K562 (cell line): ENCODE measurements around the gene HOXB8. TPM values are rescaled to one million over a fixed set of nuclear protein-coding genes. Genes with fewer than 3 reads are reported as not detected.

Source experiments
- CBX8 ChIP-seq: fragments of 200-600 bp; sonication (generic); IDR thresholded peaks from 2 replicates; pipeline ENCODE4 v1.6.1; 2012; ENCODE audit warnings: borderline replicate concordance, mixed run types, low read depth, mild to moderate bottlenecking, moderate library complexity, mixed read lengths, low read length, control low read depth, inconsistent platforms; ENCODE audit not compliant: poor library complexity, severe bottlenecking; ENCODE audit errors: extremely low read depth
- EP300 ChIP-seq: IDR thresholded peaks from 2 replicates; pipeline ENCODE4 v1.6.1; 2012; ENCODE audit warnings: low read length, improper control_type of control experiment
- MGA ChIP-seq: fragments of 450-650 bp; IDR thresholded peaks from 2 replicates; pipeline ENCODE4 v1.6.1; 2016; ENCODE audit warnings: mild to moderate bottlenecking, moderate library complexity
- NEUROD1 ChIP-seq: fragments of 150-350 bp; IDR thresholded peaks from 2 replicates; pipeline ENCODE4 v1.6.1; 2014; ENCODE audit warnings: borderline replicate concordance, low read length, low read depth; ENCODE audit not compliant: partially characterized antibody
- SREBF1 ChIP-seq: fragments of 150-350 bp; IDR thresholded peaks from 2 replicates; pipeline ENCODE4 v1.6.1; 2014; ENCODE audit warnings: antibody characterized with exemption, low read depth, low read length, borderline replicate concordance
- ZNF239 ChIP-seq: fragments of 250-450 bp; sonication (Bioruptor Pico); IDR thresholded peaks from 2 replicates; pipeline ENCODE4 v1.4.0; 2020; ENCODE audit warnings: mild to moderate bottlenecking
- polyA plus RNA-seq, 8 experiments: library from polyadenylated mRNA; depleted of rRNA in 4 of 8; stranded (reverse) in 5 of 8; unstranded in 3 of 8; fragments of >200 nt; fragmentation: Nextera tagmentation in 2 of 8; fragmentation: Illumina TruSeq in 1 of 8; extraction: Ambion mirVana in 2 of 8; extraction: Trizol in 1 of 8; gene quantifications; 2 replicates each; pipeline versions ENCODE4 v1.2.1 to v1.2.3, GENCODE V29; 2011 to 2014; ENCODE audit warnings: inconsistent platforms in 1 of 8, missing spikeins in 1 of 8
- total RNA-seq, 7 experiments: library from RNA; depleted of rRNA in 6 of 7; stranded (reverse); fragments of >200 nt in 6 of 7; fragmentation: Illumina TruSeq in 2 of 7; extraction: Trizol in 2 of 7; gene quantifications; 2 replicates each; pipeline versions ENCODE4 v1.2.1 to v1.2.3, GENCODE V29; 2011 to 2021; ENCODE audit warnings: low replicate concordance in 1 of 7
- TF ChIP-seq, protein P1 (sequence below), 3 experiments: IDR thresholded peaks in 2 of 3; conservative IDR thresholded peaks in 1 of 3; 2 replicates each; pipeline ENCODE4 v1.5.1; 2011 to 2012; ENCODE audit warnings: low read length in 3 of 3, mild to moderate bottlenecking in 3 of 3, control low read depth in 2 of 3, improper control_type of control experiment in 1 of 3, inconsistent platforms in 1 of 3, low read depth in 1 of 3, mixed read lengths in 1 of 3, moderate library complexity in 1 of 3; ENCODE audit not compliant: insufficient read depth in 2 of 3
- TF ChIP-seq, protein P2 (sequence below): fragments of 450-650 bp; formaldehyde crosslinking; IDR thresholded peaks from 2 replicates; pipeline ENCODE4 v1.4.0; 2020; ENCODE audit warnings: mild to moderate bottlenecking, moderate library complexity
- TF ChIP-seq, protein P3 (sequence below): fragments of 450-650 bp; formaldehyde crosslinking; IDR thresholded peaks from 2 replicates; pipeline ENCODE4 v1.4.0; 2020; ENCODE audit warnings: mild to moderate bottlenecking, moderate library complexity

Gene HOXB8
- total and polyA plus RNA-seq, 9 of the 15 experiments (the other 6 are each of a cell fraction or from before 2014, with no cell fraction given) = 0.52 to 23.8 (median 3.6) TPM

DNA sequence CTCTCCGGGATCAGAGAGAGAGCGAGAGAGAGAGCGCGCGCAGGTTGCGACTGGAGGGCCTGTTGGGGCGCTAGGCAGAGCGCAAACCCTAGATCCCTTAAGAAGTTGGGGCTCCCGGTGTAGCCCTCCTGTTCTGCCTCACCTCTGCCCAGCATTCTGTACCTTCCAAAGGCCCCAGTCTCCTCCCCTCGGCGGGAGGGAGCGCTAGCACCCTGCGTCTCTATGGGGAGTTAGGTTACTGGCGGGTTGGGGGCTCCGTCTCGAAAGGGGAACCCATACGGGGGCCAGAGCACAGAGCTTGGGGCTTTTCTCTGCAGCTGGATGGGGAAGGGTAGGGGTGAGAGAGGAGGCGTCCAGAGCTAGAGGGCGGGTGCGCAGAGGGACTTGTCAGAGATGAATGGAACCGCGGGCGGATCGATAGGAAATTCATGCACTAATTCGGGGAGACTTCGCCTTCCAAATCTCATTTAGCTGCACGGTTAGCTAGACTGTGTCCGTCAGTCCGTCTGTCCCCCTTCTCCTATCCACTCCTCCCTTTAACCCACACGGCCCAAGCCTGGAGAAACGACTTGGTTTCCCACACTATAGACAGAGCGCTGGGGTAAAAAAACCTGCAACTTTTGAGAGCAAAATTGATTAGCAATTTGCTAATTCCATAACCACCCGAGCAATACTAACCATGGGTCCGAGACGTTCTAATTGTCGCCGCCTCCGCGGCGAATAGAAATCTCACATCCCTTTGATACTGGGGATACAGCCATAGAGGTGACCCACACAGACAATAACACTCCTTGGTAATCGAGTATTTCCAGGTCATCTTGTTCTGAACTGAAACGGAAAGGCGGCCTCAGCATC, 36.2 kb downstream of the HOXB8 start (continued):
- TF ChIP-seq MGA = no peak
- TF ChIP-seq, protein P1, sequence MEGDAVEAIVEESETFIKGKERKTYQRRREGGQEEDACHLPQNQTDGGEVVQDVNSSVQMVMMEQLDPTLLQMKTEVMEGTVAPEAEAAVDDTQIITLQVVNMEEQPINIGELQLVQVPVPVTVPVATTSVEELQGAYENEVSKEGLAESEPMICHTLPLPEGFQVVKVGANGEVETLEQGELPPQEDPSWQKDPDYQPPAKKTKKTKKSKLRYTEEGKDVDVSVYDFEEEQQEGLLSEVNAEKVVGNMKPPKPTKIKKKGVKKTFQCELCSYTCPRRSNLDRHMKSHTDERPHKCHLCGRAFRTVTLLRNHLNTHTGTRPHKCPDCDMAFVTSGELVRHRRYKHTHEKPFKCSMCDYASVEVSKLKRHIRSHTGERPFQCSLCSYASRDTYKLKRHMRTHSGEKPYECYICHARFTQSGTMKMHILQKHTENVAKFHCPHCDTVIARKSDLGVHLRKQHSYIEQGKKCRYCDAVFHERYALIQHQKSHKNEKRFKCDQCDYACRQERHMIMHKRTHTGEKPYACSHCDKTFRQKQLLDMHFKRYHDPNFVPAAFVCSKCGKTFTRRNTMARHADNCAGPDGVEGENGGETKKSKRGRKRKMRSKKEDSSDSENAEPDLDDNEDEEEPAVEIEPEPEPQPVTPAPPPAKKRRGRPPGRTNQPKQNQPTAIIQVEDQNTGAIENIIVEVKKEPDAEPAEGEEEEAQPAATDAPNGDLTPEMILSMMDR (IDR thresholded peaks at IDR 0.05 in 2 of 3, conservative IDR thresholded peaks at IDR 0.05 in 1 of 3; ENCODE audit: insufficient read depth in 2 of 3, low read depth in 1 of 3, low read length in 3 of 3) = no peak
- TF ChIP-seq EP300 = no peak
- TF ChIP-seq ZNF239 = no peak
- no peak for TF ChIP-seq CBX8
- TF ChIP-seq, protein P2, sequence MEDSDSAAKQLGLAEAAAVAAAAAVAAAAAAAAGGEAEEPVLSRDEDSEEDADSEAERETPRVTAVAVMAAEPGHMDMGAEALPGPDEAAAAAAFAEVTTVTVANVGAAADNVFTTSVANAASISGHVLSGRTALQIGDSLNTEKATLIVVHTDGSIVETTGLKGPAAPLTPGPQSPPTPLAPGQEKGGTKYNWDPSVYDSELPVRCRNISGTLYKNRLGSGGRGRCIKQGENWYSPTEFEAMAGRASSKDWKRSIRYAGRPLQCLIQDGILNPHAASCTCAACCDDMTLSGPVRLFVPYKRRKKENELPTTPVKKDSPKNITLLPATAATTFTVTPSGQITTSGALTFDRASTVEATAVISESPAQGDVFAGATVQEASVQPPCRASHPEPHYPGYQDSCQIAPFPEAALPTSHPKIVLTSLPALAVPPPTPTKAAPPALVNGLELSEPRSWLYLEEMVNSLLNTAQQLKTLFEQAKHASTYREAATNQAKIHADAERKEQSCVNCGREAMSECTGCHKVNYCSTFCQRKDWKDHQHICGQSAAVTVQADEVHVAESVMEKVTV = no peak
- no peak for TF ChIP-seq NEUROD1
- no peak for TF ChIP-seq SREBF1
- TF ChIP-seq, protein P3, sequence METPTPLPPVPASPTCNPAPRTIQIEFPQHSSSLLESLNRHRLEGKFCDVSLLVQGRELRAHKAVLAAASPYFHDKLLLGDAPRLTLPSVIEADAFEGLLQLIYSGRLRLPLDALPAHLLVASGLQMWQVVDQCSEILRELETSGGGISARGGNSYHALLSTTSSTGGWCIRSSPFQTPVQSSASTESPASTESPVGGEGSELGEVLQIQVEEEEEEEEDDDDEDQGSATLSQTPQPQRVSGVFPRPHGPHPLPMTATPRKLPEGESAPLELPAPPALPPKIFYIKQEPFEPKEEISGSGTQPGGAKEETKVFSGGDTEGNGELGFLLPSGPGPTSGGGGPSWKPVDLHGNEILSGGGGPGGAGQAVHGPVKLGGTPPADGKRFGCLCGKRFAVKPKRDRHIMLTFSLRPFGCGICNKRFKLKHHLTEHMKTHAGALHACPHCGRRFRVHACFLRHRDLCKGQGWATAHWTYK = no peak
